22Rv1 (cell line): Measurements from ENCODE around the gene PRTFDC1.

Experiments used
- H3K27ac ChIP-seq: fragments of 450-650 bp; 2 replicates; pipeline ENCODE4 v1.5.1; 2017
- CTCF ChIP-seq: fragments of 450-650 bp; IDR thresholded peaks from 2 replicates; pipeline ENCODE4 v1.5.1; 2017; ENCODE audit warnings: mild to moderate bottlenecking
- ZFX ChIP-seq: fragments of 450-650 bp; IDR thresholded peaks from 2 replicates; pipeline ENCODE4 v1.6.1; 2017; ENCODE audit warnings: antibody characterized with exemption, borderline replicate concordance

PRTFDC1 gene

GRCh38 chr10:24889639-24890038, 62.8 kb downstream of the PRTFDC1 start:
- no peak for TF ChIP-seq CTCF
- TF ChIP-seq ZFX = no peak
- H3K27ac ChIP-seq = no peak overlapping the region

- no peak for TF ChIP-seq ZFX
- no peak for TF ChIP-seq CTCF
- no peak overlapping the region for H3K27ac ChIP-seq
Observed at GRCh38 chr10:24887855-24888231, 64.6 kb downstream of the PRTFDC1 start.

- TF ChIP-seq CTCF (no peak), ZFX (no peak)
- no peak overlapping the region for H3K27ac ChIP-seq
Observed at GRCh38 chr10:24886290-24886680, 66.1 kb downstream of the PRTFDC1 start.

DNA sequence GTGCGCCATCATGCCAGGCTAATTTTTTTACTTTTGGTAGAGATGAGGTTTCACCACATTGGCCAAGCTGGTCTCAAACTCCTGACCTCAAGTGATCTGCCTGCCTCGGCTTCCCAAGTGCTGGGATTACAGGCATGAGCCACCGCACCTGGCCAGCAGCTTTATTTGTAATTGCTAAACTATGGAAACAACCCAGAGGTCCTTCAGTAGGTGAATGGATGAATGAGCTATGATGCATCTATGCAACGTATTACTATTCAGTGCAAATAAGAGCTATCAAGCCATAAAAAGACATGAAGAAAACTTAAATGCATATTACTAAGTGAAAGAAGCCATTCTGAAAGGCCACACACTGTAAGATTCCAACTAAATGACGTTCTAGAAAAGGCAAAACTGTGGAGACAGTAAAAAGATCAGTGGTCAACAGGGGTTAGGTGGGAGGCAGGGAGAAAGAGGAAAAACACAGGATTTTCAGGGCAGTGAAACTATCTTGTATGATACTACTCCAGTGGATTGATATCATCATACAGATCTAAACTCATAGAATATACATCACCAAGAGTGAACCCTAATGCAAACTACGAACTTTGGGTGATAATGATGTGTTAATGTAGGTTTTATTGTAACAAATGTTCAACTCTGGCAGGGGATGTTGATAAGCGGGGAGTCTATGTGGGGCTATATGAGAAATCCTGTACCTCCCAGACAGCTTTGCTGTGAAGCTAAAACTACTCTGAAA, 66.7 kb downstream of the PRTFDC1 start:
- TF ChIP-seq CTCF (no peak), ZFX (no peak)
- no peak overlapping the region for H3K27ac ChIP-seq

GRCh38 chr10:24884793-24885192, 67.6 kb downstream of the PRTFDC1 start:
- no peak overlapping the region for H3K27ac ChIP-seq
- TF ChIP-seq CTCF = no peak
- TF ChIP-seq ZFX = no peak

GRCh38 chr10:24884316-24884715, 68.1 kb downstream of the PRTFDC1 start:
- H3K27ac ChIP-seq = no peak overlapping the region
- TF ChIP-seq ZFX (no peak), CTCF (no peak)

DNA sequence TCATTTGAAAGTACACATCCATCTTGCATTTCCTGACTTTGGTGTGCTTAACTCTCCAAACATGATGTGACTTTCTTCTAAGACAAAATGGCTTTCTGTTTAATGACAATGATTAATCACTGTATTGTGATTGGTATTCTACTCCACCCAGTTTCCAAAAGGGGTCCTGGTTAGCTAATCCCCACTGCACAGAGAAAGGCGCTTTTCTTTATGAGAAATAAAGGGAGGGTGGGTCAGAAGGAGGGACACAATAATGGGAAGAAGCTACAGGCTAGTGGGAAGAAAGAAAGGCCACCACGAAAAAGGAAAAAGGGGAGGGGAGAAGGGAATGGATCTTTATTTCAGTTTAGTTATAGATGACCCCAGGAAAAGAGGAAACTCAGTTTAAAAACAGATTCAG, 69.2 kb downstream of the PRTFDC1 start:
- no peak for TF ChIP-seq CTCF
- TF ChIP-seq ZFX = no peak
- no peak overlapping the region for H3K27ac ChIP-seq
